LNCAP (cell line): ENCODE data around the gene BCL2L1.

Source experiments
- CTCF ChIP-seq: fragments of 450-650 bp; IDR thresholded peaks from 2 replicates; pipeline ENCODE4 v1.5.1; 2017; ENCODE audit warnings: mild to moderate bottlenecking

The BCL2L1 gene

GRCh38 chr20:31722257-31723068 lies at the start of gene BCL2L1:
Gene BCL2L1, minus strand, starts transcription at chr20:31722868. Its CDS starts 650 bp downstream, at chr20:31722218.
- TF ChIP-seq CTCF = 0 out of 2 replicates have a peak, but pooled peaks have one; percentile 37

GRCh38 chr20:31770243-31770642 lies 47.6 kb upstream of the BCL2L1 start:
- no peak for TF ChIP-seq CTCF

GRCh38 chr20:31769681-31770080 lies 47.0 kb upstream of the BCL2L1 start:
- no peak for TF ChIP-seq CTCF

GRCh38 chr20:31767805-31768204 lies 45.1 kb upstream of the BCL2L1 start:
- no peak for TF ChIP-seq CTCF

GRCh38 chr20:31764641-31765305 lies 42.1 kb upstream of the BCL2L1 start:
- TF ChIP-seq CTCF = no peak

GRCh38 chr20:31760519-31761240 lies 38.0 kb upstream of the BCL2L1 start:
- TF ChIP-seq CTCF = no peak

GRCh38 chr20:31759836-31760518 lies 37.3 kb upstream of the BCL2L1 start:
- TF ChIP-seq CTCF = no peak
